Esophagus muscularis mucosa (tissue), 3 donors: Measurements from ENCODE around the gene ZNF578.
"Not testable (repeated sequence)": the region's sequence is repeated elsewhere in the genome, so short reads cannot be mapped to it uniquely, and the experiment has no call there.

ENCODE experiments used
- POLR2A ChIP-seq: fragments of 450-650 bp; IDR thresholded peaks from one replicate; pipeline ENCODE4 v1.6.1; 2017; ENCODE audit warnings: antibody characterized with exemption, moderate library complexity, mild to moderate bottlenecking, low read depth
- TF ChIP-seq, protein P1 (sequence below), 3 experiments: fragments of 200-600 bp in 2 of 3; fragments of 450-650 bp in 1 of 3; sonication (generic) in 2 of 3; IDR thresholded peaks; one replicate each; pipeline ENCODE4 v1.5.1; 2017 to 2019; ENCODE audit warnings: antibody characterized with exemption in 3 of 3, mild to moderate bottlenecking in 2 of 3, moderate library complexity in 1 of 3

- TF ChIP-seq, protein P1, sequence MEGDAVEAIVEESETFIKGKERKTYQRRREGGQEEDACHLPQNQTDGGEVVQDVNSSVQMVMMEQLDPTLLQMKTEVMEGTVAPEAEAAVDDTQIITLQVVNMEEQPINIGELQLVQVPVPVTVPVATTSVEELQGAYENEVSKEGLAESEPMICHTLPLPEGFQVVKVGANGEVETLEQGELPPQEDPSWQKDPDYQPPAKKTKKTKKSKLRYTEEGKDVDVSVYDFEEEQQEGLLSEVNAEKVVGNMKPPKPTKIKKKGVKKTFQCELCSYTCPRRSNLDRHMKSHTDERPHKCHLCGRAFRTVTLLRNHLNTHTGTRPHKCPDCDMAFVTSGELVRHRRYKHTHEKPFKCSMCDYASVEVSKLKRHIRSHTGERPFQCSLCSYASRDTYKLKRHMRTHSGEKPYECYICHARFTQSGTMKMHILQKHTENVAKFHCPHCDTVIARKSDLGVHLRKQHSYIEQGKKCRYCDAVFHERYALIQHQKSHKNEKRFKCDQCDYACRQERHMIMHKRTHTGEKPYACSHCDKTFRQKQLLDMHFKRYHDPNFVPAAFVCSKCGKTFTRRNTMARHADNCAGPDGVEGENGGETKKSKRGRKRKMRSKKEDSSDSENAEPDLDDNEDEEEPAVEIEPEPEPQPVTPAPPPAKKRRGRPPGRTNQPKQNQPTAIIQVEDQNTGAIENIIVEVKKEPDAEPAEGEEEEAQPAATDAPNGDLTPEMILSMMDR (IDR thresholded peaks at IDR 0.05) = not testable (repeated sequence)
- not testable (repeated sequence) for TF ChIP-seq POLR2A
Observed at GRCh38 chr19:52535385-52535770, 82.0 kb downstream of the ZNF578 start.
